Measurements from ENCODE around the gene BTBD8. TPM values are rescaled to one million over a fixed set of nuclear protein-coding genes. Genes with fewer than 3 reads are reported as not detected.

Gene BTBD8
- polyA plus RNA-seq, 1 donor from 2014 or later = 38.6 TPM

- Histone ChIP-seq H4K20me1 (ENCODE audit: insufficient read depth) (no peaks in the 10 kb centered on the region), H3K27me3 (ENCODE audit: insufficient read depth, low read depth, low read length) (no peaks in the 10 kb centered on the region), H3K4me3 (ENCODE audit: low read length) (no peak overlapping the region), H3K9ac (ENCODE audit: low read length) (no peak overlapping the region), H3K9me3 (ENCODE audit: low read length) (no peaks in the 10 kb centered on the region), H3K27ac (ENCODE audit: low read length) (no peak overlapping the region), H3K79me2 (replicated peaks; ENCODE audit: insufficient read depth, low read length) (no peaks in the 10 kb centered on the region), H3K9me2 (ENCODE audit: insufficient read depth, low read length) (no peaks in the 10 kb centered on the region), H3F3A (ENCODE audit: insufficient read depth, low read length, poor library complexity, severe bottlenecking) (no peaks in the 10 kb centered on the region), H3K4me2 (ENCODE audit: low read length) (no peak overlapping the region), H3K36me3 (ENCODE audit: insufficient read depth, low read length) (no peaks in the 10 kb centered on the region), H2AFZ (ENCODE audit: low read depth, low read length) (no peak overlapping the region)
- TF ChIP-seq EZH2 (IDR thresholded peaks at IDR 0.05; ENCODE audit: borderline replicate concordance, insufficient read depth, low read length, poor library complexity, severe bottlenecking) = no peak
- TF ChIP-seq, protein P1, sequence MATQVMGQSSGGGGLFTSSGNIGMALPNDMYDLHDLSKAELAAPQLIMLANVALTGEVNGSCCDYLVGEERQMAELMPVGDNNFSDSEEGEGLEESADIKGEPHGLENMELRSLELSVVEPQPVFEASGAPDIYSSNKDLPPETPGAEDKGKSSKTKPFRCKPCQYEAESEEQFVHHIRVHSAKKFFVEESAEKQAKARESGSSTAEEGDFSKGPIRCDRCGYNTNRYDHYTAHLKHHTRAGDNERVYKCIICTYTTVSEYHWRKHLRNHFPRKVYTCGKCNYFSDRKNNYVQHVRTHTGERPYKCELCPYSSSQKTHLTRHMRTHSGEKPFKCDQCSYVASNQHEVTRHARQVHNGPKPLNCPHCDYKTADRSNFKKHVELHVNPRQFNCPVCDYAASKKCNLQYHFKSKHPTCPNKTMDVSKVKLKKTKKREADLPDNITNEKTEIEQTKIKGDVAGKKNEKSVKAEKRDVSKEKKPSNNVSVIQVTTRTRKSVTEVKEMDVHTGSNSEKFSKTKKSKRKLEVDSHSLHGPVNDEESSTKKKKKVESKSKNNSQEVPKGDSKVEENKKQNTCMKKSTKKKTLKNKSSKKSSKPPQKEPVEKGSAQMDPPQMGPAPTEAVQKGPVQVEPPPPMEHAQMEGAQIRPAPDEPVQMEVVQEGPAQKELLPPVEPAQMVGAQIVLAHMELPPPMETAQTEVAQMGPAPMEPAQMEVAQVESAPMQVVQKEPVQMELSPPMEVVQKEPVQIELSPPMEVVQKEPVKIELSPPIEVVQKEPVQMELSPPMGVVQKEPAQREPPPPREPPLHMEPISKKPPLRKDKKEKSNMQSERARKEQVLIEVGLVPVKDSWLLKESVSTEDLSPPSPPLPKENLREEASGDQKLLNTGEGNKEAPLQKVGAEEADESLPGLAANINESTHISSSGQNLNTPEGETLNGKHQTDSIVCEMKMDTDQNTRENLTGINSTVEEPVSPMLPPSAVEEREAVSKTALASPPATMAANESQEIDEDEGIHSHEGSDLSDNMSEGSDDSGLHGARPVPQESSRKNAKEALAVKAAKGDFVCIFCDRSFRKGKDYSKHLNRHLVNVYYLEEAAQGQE (IDR thresholded peaks at IDR 0.05; ENCODE audit: borderline replicate concordance) = no peak
- TF ChIP-seq, protein P2, sequence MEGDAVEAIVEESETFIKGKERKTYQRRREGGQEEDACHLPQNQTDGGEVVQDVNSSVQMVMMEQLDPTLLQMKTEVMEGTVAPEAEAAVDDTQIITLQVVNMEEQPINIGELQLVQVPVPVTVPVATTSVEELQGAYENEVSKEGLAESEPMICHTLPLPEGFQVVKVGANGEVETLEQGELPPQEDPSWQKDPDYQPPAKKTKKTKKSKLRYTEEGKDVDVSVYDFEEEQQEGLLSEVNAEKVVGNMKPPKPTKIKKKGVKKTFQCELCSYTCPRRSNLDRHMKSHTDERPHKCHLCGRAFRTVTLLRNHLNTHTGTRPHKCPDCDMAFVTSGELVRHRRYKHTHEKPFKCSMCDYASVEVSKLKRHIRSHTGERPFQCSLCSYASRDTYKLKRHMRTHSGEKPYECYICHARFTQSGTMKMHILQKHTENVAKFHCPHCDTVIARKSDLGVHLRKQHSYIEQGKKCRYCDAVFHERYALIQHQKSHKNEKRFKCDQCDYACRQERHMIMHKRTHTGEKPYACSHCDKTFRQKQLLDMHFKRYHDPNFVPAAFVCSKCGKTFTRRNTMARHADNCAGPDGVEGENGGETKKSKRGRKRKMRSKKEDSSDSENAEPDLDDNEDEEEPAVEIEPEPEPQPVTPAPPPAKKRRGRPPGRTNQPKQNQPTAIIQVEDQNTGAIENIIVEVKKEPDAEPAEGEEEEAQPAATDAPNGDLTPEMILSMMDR (IDR thresholded peaks at IDR 0.05; ENCODE audit: poor library complexity, severe bottlenecking) = no peak
- TF ChIP-seq TAF1 (IDR thresholded peaks at IDR 0.05; ENCODE audit: low read depth) = no peak
- TF ChIP-seq MXI1 (conservative IDR thresholded peaks at IDR 0.05; ENCODE audit: poor library complexity, severe bottlenecking) = no peak
- TF ChIP-seq SMC3 (conservative IDR thresholded peaks at IDR 0.05; ENCODE audit: poor library complexity) = no peak
- TF ChIP-seq RAD21 (conservative IDR thresholded peaks at IDR 0.05) = no peak
Measured at GRCh38 chr1:92095874-92096273, 15.7 kb downstream of the BTBD8 start.

DNA sequence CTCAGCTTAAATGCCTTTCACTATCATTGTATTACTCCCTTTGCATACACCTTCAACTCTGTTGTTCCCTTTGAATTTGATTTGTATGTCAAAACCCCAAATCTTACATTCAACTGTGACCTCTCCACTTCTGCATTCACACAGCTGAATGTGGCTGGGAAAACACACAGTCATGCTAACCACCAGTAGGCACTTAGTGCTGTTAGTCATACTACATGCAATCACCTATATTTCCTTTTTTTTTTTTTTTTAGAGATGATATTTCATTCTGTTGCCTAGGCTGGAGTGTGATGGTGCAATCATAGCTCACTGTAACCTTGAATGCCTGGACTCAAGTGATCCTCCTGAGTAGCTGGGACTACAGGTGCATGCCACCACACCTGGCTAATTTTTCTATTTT lies 16.2 kb downstream of the BTBD8 start:
- Histone ChIP-seq H3K9me3 (ENCODE audit: low read length) (no peaks in the 10 kb centered on the region), H3K4me3 (ENCODE audit: low read length) (no peak overlapping the region), H3K9me2 (ENCODE audit: insufficient read depth, low read length) (no peaks in the 10 kb centered on the region), H3K9ac (ENCODE audit: low read length) (no peak overlapping the region), H2AFZ (ENCODE audit: low read depth, low read length) (no peak overlapping the region), H3K27me3 (ENCODE audit: insufficient read depth, low read depth, low read length) (no peaks in the 10 kb centered on the region), H3K4me2 (ENCODE audit: low read length) (no peak overlapping the region), H3K36me3 (ENCODE audit: insufficient read depth, low read length) (no peaks in the 10 kb centered on the region), H3K79me2 (replicated peaks; ENCODE audit: insufficient read depth, low read length) (no peaks in the 10 kb centered on the region), H3F3A (ENCODE audit: insufficient read depth, low read length, poor library complexity, severe bottlenecking) (no peaks in the 10 kb centered on the region), H4K20me1 (ENCODE audit: insufficient read depth) (no peaks in the 10 kb centered on the region), H3K27ac (ENCODE audit: low read length) (no peak overlapping the region)
- TF ChIP-seq TAF1 (IDR thresholded peaks at IDR 0.05; ENCODE audit: low read depth) = no peak
- TF ChIP-seq, protein P2 (IDR thresholded peaks at IDR 0.05; ENCODE audit: poor library complexity, severe bottlenecking) = no peak

Data from neural cell (in vitro differentiated cells).